ENCODE measurements around the gene ZBTB34.

Gene ZBTB34

DNA sequence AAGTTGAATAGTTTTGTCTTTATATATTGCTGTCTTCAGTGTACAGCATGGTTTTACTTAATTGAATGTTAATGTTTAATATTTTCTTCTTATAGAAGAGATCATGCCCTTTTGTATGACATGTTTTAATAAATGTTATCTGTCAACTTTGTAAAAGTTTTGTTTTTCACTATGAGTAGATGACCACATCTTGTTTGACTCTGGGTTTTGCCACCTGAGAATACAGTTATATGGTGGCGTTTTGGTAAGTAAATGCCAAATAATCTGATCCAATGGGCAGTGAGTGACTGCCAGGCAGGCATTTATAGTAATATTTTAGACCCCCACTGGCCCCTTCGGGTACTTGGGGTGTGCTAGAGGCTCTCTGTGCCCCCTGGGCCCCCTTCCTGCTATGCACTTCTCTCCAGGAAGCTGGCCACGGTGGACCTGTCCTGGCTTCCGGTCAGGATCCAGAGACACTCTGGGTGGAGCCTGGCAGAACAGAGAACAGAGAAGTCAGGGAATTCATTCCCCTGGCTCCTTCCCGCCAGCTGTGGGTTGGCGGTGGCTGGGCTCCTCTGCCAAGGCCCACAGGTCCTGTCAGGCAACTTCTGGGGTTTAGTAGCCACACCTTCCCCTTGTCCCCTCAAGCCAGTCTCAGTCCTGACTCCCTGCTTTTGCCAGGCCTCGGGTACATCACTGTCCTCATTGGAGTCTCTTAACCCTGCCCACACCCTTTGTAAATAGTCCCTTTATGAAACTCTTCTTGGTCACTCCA lies 22.2 kb upstream of the ZBTB34 start:
- Histone ChIP-seq H3K4me3 (ENCODE audit: low read length) (no peak overlapping the region), H4K20me1 (ENCODE audit: insufficient read depth, low read length) (peaks cover 13% of the 10 kb centered on the region; the same call in 1 of the 2 replicates), H2AFZ (ENCODE audit: low read depth, low read length) (no peak overlapping the region), H3K36me3 (replicated peaks; ENCODE audit: low read depth, low read length) (peaks cover 19% of the 10 kb centered on the region), H3K4me2 (ENCODE audit: low read length) (peak overlapping the region; percentile 30), H3K4me1 (ENCODE audit: low read length) (peaks cover 28% of the 10 kb centered on the region), H3K79me2 (ENCODE audit: low read length) (peaks cover 3% of the 10 kb centered on the region; the same call in 1 of the 2 replicates), H3K27ac (ENCODE audit: low read length) (no peak overlapping the region), H3K9ac (ENCODE audit: low read length) (no peak overlapping the region), H3K27me3 (ENCODE audit: low read depth, low read length) (no peaks in the 10 kb centered on the region), H3K9me3 (ENCODE audit: insufficient read depth, low read length) (no peaks in the 10 kb centered on the region)
- TF ChIP-seq, protein P1, sequence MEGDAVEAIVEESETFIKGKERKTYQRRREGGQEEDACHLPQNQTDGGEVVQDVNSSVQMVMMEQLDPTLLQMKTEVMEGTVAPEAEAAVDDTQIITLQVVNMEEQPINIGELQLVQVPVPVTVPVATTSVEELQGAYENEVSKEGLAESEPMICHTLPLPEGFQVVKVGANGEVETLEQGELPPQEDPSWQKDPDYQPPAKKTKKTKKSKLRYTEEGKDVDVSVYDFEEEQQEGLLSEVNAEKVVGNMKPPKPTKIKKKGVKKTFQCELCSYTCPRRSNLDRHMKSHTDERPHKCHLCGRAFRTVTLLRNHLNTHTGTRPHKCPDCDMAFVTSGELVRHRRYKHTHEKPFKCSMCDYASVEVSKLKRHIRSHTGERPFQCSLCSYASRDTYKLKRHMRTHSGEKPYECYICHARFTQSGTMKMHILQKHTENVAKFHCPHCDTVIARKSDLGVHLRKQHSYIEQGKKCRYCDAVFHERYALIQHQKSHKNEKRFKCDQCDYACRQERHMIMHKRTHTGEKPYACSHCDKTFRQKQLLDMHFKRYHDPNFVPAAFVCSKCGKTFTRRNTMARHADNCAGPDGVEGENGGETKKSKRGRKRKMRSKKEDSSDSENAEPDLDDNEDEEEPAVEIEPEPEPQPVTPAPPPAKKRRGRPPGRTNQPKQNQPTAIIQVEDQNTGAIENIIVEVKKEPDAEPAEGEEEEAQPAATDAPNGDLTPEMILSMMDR (IDR thresholded peaks at IDR 0.05; ENCODE audit: low read depth, low read length) = no peak
- TF ChIP-seq EZH2phosphoT487 (IDR thresholded peaks at IDR 0.05; ENCODE audit: low read depth) = no peak

DNA sequence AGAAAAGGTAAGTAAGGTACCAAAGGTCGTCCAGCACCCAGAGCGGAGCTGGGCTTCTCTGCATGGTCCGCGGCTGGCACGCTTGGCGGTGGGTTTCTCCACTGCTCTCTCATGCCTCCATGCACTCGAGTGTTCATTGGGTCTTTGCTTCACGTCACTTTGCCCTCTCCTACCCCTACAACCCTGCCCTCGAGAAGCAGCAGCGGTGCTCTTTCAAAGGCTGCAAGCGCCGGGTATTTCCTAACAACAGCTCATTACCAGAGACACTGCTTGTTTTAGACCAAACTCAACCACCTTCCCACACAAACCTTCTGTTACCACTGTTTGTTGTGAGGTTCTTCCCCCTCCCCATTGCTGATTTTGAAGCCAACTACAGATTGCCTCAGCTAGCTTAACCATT lies 21.5 kb upstream of the ZBTB34 start:
- Histone ChIP-seq H3K4me2 (ENCODE audit: low read length) (no peak overlapping the region), H2AFZ (ENCODE audit: low read depth, low read length) (no peak overlapping the region), H3K4me1 (ENCODE audit: low read length) (peaks cover 34% of the 10 kb centered on the region), H3K27me3 (ENCODE audit: low read depth, low read length) (no peaks in the 10 kb centered on the region), H3K4me3 (ENCODE audit: low read length) (no peak overlapping the region), H3K36me3 (replicated peaks; ENCODE audit: low read depth, low read length) (peaks cover 13% of the 10 kb centered on the region), H4K20me1 (ENCODE audit: insufficient read depth, low read length) (peaks cover 13% of the 10 kb centered on the region; the same call in 1 of the 2 replicates), H3K9ac (ENCODE audit: low read length) (no peak overlapping the region), H3K79me2 (ENCODE audit: low read length) (peaks cover 3% of the 10 kb centered on the region; the same call in 1 of the 2 replicates), H3K27ac (ENCODE audit: low read length) (no peak overlapping the region), H3K9me3 (ENCODE audit: insufficient read depth, low read length) (no peaks in the 10 kb centered on the region)
- TF ChIP-seq, protein P1 (IDR thresholded peaks at IDR 0.05; ENCODE audit: low read depth, low read length) = no peak
- no peak for TF ChIP-seq EZH2phosphoT487 (IDR thresholded peaks at IDR 0.05; ENCODE audit: low read depth)

DNA sequence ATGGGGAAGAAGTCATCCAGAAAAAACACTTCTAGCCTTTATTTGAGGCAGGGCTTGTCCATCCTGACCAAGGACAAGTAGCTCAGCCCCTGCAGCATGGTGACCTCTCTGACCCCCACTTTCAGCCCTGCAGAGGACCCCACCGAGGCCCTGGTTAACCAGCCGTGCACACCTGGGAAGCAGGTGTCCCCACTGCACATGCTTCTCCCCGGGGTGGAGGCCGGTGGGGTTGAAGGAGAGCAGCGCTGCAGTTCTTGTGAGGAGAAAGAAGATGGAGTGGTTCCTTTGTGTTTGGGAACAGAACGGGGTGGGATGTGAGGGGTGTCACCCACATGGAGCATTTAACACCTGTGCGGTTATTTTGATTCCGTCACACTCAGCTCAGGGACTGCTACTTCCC lies 21.1 kb upstream of the ZBTB34 start:
- no peak for TF ChIP-seq EZH2phosphoT487 (IDR thresholded peaks at IDR 0.05; ENCODE audit: low read depth)
- TF ChIP-seq, protein P1 (IDR thresholded peaks at IDR 0.05; ENCODE audit: low read depth, low read length) = no peak
- no peak overlapping the region for H2AFZ ChIP-seq (ENCODE audit: low read depth, low read length)
- no peaks in the 10 kb centered on the region for H3K9me3 ChIP-seq (ENCODE audit: insufficient read depth, low read length)
- H3K4me3 ChIP-seq (ENCODE audit: low read length) = no peak overlapping the region
- peaks cover 3% of the 10 kb centered on the region; the same call in 1 of the 2 replicates for H3K79me2 ChIP-seq (ENCODE audit: low read length)
- H3K36me3 ChIP-seq (replicated peaks; ENCODE audit: low read depth, low read length) = peaks cover 10% of the 10 kb centered on the region
- peaks cover 13% of the 10 kb centered on the region; the same call in 1 of the 2 replicates for H4K20me1 ChIP-seq (ENCODE audit: insufficient read depth, low read length)
- peaks cover 36% of the 10 kb centered on the region for H3K4me1 ChIP-seq (ENCODE audit: low read length)
- H3K27ac ChIP-seq (ENCODE audit: low read length) = no peak overlapping the region
- H3K9ac ChIP-seq (ENCODE audit: low read length) = no peak overlapping the region
- H3K4me2 ChIP-seq (ENCODE audit: low read length) = no peak overlapping the region
- H3K27me3 ChIP-seq (ENCODE audit: low read depth, low read length) = no peaks in the 10 kb centered on the region

DNA sequence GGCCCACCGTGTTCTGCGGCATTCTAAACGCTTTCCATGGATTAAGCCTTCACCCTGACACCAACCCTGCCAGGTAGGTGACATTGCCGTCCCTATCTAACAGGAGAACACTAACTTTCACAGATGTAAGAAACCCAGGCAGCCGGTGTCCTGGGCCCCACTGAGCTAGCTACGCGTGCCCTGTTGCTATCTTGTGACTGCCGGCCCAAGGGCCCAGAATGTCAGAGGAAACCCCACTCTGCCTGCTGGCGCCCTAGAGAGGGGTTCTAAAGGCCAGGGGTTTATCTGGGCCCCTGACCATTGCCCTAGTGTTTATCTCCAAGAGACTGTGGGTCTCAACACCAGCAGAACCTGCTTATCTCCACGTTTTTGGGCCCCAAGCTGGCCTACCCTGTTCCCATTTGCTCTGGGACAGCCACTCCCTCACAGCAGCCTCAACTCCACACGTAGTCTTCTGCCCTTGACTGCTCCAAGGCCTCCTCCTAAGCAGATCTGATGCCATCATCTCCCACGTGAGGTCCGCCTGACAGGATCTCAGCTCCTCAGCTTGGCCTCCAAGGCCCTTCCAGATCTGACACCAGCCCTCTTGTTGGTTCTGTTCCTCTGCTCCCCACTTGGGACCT lies 18.1 kb upstream of the ZBTB34 start:
- no peak overlapping the region for H3K4me3 ChIP-seq (ENCODE audit: low read length)
- H3K9ac ChIP-seq (ENCODE audit: low read length) = no peak overlapping the region
- no peak overlapping the region for H2AFZ ChIP-seq (ENCODE audit: low read depth, low read length)
- no peak overlapping the region for H3K27ac ChIP-seq (ENCODE audit: low read length)
- no peaks in the 10 kb centered on the region for H3K9me3 ChIP-seq (ENCODE audit: insufficient read depth, low read length)
- H3K36me3 ChIP-seq (replicated peaks; ENCODE audit: low read depth, low read length) = peaks cover 3% of the 10 kb centered on the region
- no peak overlapping the region for H3K4me2 ChIP-seq (ENCODE audit: low read length)
- H3K4me1 ChIP-seq (ENCODE audit: low read length) = peaks cover 26% of the 10 kb centered on the region
- peaks cover 13% of the 10 kb centered on the region; the same call in 1 of the 2 replicates for H4K20me1 ChIP-seq (ENCODE audit: insufficient read depth, low read length)
- H3K79me2 ChIP-seq (ENCODE audit: low read length) = peaks cover under 1% of the 10 kb centered on the region; the same call in 1 of the 2 replicates
- no peaks in the 10 kb centered on the region for H3K27me3 ChIP-seq (ENCODE audit: low read depth, low read length)
- TF ChIP-seq, protein P1 (IDR thresholded peaks at IDR 0.05; ENCODE audit: low read depth, low read length) = no peak
- no peak for TF ChIP-seq EZH2phosphoT487 (IDR thresholded peaks at IDR 0.05; ENCODE audit: low read depth)

All from OCI-LY3 (cell line).